Activated CD4-positive, alpha-beta T cell treated with anti-CD3 and anti-CD28 coated beads, Interleukin-2, amount 50 U/mL, for 4 hours (primary cell): ENCODE measurements around the gene PDE6C.

Source experiments
- DNase-seq, 2 experiments: peaks; one replicate each; pipeline ENCODE4 v3.0.0-alpha.2; 2020

PDE6C gene

GRCh38 chr10:93612311-93612710 is at the start of gene PDE6C:
Gene PDE6C, plus strand, starts transcription at chr10:93612537. Its CDS starts 189 bp downstream, at chr10:93612726.
- DNase-seq, result no peak

DNA sequence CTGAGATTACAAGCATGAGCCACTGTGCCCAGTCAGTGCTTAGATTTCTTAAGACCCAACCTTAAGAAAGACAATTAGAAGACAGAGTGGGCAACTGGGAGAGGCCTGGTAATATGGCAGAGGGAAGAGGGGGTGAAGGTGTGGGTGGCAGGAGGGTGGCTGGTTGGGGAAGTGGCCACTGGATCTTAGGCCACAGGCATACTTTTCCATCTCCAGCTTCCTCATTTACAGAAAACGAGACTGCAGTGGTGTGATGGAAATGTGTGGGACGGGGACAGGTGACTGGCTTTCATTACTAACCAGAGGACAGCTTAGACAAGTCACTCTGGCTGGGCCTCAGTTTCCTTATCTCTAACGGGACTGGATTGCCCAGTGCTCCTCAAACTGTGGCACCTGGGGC is 46.9 kb upstream of the PDE6C start:
- DNase-seq, result no peak

- DNase-seq, result no peak
Measured at GRCh38 chr10:93566435-93567276, 45.7 kb upstream of the PDE6C start, which contains the start of gene FFAR4. Gene FFAR4, plus strand, starts transcription at chr10:93566665. Its CDS starts 56 bp downstream, at chr10:93566721.

GRCh38 chr10:93567277-93568104 is 44.8 kb upstream of the PDE6C start:
- no peak for DNase-seq

GRCh38 chr10:93568105-93568390 is 44.3 kb upstream of the PDE6C start:
- DNase-seq, result no peak

DNA sequence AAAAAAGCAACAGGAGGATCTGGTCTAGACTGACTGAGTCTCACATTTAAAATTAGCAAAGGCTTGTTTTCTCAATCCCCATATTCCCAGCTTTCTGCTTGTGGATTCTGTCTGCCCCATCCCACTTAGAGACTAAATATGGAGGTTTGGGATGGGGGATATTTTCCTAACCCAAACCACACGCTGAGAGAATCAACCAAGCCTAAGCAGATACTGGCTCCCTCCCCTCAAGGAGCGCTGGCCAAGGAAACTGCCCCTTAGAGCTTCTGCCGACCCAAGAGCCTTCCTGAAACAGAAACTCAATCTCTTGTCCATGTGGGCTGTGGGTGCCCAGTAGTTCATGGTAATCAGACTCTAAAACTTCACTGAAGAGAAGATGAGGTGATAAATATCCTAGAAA is 42.0 kb upstream of the PDE6C start:
- no peak for DNase-seq

- no peak for DNase-seq
Measured at GRCh38 chr10:93572606-93573005, 39.7 kb upstream of the PDE6C start.

DNA sequence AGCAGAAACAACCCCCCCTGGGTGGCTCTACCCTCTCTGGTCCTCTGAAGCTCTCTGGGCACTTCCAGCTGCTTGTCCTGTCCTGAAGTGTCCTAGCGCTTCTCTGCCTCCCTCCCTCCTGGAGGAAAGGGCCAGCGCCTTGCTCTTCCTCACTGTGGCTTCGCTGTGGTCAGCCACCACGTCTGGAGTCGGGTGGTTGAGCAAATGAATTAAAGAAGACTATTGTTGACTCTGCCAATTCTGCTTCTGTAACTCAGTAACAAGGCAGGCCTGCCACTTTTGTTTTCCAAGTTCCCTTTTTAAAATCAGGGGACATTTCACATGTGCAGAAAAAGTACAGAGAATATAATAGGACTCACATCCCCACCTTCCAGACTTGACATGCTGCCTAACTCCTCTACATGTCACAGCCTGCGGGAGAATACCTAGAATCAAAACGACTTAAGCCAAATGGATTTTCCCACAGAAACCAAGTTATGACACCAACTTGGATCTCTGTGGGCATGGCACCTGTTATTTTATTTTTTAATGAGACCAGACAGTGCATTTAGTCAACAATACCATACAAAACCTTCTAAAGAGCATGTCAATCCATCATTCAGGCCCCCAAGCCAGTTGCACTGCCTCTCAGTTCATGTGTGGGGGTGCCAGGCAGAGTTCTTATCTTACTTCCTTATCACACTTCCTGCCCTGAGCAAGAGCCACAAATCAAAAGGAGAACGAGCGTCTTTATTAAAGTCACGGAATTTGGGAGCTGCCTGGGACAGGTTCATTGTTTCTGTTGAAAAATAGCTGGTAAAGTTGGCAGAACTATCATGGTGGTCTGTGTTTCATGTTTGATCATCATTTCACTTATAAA is 39.1 kb upstream of the PDE6C start:
- no peak for DNase-seq

DNA sequence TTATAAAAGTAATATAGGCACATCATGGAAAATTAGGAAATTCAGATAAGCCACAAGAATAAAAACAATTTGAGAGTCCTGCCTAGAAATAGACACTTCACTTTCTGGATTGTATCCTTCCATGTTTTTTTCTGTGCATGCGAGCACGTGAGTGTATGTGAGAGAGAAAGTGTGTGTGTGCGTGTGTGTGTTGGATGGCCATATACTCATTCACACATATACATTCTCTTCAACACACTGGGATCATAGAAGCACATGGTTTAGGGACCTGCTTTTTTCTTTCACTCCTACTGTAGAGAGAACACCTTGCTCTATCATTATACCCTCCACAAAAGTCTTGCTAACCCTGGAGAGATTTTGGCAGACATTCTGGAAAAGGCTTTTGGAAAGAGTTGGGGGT is 38.4 kb upstream of the PDE6C start:
- no peak for DNase-seq

DNA sequence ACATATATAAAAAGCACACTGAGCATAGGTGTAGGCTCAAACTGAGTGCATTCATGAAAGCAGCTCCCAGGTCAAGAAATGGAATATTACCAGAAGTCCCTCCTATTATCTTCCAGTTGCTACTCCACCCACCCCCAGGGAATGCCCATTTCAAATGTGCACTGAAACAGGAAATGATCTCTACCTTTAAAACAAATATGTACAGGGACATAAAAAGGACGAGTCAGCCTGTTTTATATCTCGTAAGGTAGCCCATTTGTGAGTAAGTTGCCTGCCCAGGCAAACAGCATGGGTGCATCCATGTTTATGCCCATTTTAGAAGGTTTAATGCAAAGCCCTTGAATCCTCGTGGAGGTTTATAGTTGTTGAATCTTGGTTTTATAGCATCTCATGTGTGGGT is 35.4 kb upstream of the PDE6C start:
- DNase-seq, result no peak

DNA sequence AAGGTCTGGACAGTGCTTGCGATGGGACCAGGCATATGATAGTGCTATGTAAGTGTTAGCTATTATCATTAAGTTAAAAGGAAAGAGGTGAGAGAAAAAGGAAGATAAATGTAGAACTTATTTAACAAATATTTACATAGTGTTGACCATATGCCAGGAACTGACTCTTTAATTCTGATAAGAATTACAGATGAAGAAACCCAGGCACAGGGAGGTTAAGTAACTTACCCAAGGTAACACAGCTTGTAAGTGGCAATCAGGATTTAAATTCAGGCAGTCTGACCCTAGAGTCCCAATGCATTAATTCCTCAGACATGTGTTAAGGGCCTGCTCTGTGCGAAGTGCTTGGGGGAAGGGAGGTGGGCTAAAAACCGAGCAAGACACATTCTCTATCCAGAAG is 34.8 kb upstream of the PDE6C start:
- no peak for DNase-seq

DNA sequence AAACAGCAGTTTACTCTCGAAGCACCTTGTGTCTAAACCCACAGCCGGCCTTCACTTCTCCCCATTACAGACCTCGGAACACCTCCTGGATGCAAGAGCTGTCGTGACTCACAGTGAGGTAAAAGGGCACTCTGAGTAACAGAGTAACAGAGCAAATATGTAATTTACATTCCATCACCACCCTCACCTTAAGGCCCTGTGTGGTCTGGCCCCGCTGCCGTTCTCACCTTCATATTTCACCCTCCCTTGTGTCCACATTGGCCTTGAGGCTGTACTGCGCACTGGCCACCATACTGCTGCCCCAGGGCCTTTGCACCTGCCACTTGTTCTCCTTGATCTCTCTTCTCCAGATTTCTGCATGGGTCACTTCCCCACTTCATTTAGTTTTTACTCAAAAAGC is 33.2 kb upstream of the PDE6C start:
- no peak for DNase-seq

DNA sequence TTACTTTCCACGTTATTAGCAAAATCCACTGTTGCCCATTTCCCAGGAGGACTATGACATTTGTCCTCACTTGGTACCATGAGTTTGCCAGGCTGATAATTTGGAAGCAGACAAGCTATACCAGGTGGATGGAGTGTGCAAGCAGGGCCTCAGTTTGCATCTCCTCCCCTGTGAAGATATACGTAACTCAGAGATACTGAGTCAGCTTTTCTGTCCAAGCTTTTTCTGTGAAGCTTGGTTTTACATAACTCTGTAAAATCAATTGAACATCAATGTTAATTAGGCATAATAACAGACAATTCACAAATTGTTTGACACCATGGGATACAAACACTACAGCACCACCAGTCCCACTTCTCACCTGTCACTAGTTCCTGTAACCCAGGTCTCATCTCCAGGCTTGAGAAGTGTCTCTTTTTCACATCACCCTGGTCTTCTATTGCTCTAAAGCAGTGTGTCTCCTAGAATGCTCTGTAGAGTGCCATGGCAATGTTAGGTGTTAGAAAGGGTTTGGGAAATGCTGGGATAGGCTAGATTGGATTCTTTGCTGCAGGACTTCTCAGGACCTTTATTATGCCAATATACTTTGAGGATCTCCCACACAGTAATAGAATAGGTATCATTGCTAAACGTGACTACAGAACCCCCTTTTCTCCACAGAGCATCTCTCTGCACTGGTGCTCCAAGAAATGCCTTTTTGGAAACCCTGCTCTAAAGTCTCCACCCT is 32.2 kb upstream of the PDE6C start:
- no peak for DNase-seq

GRCh38 chr10:93580828-93581227 is 31.5 kb upstream of the PDE6C start:
- DNase-seq, result no peak

DNA sequence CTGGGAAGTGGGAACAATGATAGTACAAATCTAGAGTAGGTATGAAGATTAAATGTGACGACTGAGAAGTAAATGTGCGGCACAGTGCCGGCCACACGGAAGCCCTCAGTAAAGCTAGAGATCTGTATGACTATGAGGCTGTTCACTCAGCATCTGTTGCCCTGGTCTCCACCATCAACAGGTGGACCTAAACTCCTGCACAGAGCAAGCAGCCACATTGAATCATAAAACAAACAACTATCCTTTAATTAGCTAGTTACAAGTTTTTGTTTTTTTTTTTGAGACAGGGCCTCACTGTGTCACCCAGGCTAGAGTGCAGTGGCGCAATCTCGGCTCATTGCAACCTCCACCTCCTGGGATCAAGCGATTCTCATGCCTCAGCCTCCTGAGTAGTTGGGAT is 27.9 kb upstream of the PDE6C start:
- no peak for DNase-seq

DNA sequence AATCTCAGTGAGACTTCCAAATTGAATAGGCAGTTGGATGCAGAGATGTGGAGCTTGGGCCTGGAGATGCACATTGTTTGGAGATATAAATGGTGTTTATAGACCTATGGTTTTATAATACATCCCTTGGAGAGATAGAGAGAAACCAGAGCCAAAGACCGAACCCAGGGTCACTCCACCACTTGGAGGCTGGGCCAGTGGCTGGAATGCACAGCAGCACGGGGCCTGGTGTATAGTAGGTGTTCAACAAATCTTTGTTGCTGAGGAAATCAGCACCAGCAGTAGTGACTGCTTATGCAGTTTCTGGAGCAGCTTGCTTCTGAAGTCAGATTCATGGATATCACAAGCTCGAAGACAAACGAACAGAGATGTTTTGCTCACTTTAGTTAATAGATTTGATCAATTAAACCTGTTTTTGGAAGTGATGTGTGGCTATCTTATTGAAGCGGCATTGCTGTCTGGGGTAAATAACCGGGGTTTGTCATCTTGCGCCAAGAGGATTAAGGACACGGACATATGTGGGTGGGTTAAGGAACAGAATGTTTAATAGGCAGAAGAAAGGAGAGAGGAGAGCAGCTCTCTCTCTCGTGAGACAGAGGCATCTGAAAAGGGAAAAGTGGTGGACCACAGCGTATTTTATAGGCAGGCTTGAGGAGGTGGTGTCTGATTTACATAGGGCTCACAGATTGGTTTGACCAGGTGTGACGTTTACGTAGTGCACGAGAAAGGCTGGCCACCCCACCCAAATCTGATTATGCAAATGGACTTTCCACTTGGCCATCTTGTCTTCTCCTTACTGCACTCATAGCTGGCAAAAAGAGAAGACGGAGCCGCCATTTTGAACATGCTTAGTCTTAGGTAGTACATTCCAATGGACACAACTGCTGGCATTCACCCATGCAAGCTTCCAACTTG is 22.4 kb upstream of the PDE6C start:
- no peak for DNase-seq

GRCh38 chr10:93590638-93591037 is 21.7 kb upstream of the PDE6C start:
- DNase-seq, result no peak

GRCh38 chr10:93591065-93591808 is 21.1 kb upstream of the PDE6C start:
- DNase-seq, result no peak

DNA sequence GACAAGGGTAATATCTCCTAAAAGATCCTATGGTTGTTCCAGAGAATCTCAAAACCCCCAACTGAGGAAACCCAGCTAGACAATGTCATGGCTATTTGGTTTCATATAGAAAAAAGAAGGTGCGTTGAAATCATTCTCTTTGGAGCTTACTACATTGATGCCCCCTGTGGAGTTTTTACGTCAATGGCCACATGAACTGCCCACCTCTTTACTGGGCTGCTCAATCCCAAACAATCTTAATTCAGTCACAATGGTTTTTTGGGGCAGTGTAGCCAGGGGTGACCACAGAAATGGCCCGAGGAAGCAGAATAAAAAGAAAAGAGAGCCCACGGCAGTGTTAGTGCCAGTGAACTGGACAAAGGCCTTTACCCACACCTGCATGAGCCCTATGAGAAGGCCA is 19.1 kb upstream of the PDE6C start:
- DNase-seq, result no peak

DNA sequence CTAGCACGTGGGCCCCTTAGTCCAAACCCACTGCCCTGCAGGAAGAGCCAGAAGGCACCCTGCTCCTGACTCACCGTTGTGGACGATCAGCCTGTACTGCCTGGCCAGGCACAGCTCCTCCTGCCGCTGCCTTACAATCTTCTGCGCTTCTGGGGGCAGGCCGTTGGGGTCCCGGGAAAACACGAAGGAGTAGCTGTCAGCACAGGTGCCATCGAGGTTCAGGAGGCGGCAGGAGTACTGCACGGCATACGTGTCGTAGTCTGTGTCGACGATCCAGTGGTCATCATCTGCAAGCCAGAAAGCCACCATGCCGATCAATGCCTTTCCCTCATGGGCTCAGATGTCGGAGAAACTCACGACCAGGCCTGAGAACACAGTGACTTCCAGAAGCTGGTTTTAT is 18.6 kb upstream of the PDE6C start:
- DNase-seq, result no peak

- no peak for DNase-seq
Measured at GRCh38 chr10:93594518-93594917, 17.8 kb upstream of the PDE6C start.
